ENCODE results near the gene SLC47A1.
"Not testable (repeated sequence)": the region's sequence is repeated elsewhere in the genome, so short reads cannot be mapped to it uniquely, and the experiment has no call there.

SLC47A1 gene, protein sequence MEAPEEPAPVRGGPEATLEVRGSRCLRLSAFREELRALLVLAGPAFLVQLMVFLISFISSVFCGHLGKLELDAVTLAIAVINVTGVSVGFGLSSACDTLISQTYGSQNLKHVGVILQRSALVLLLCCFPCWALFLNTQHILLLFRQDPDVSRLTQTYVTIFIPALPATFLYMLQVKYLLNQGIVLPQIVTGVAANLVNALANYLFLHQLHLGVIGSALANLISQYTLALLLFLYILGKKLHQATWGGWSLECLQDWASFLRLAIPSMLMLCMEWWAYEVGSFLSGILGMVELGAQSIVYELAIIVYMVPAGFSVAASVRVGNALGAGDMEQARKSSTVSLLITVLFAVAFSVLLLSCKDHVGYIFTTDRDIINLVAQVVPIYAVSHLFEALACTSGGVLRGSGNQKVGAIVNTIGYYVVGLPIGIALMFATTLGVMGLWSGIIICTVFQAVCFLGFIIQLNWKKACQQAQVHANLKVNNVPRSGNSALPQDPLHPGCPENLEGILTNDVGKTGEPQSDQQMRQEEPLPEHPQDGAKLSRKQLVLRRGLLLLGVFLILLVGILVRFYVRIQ

DNA sequence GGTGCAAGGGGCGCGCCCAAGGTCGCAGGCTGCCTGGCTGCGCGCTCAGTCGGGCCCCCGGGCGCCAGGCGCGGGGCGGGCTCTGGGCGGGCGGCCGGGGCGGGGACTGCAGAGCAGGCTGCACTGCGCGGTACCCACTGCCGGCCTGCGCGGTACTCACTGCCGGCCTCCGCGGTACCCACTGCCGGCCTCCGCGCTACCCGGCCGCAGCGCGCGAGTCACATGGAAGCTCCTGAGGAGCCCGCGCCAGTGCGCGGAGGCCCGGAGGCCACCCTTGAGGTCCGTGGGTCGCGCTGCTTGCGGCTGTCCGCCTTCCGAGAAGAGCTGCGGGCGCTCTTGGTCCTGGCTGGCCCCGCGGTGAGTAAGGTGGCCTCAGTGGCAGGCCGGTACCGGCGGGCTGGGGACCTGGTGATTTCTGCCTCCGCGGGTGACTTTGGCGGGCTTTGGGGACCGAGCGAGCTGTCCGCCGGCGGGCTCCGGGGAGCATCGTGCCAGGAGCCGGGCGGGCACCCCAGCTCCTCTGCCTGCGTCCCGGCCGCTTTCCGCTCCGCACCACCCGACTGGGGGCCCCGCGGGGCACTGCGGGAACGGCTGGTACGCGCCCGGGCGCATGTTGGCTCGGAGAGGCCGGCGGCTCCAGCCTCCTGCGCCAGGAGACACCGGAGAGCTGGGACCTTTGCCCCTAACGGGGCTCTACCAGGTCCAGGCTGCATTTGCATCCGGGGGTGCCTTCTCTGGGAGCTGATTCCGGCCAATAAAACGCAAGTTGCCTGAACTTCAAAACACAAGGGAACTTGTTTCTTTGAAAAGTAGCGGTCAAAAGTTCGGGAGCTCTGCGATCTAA is at the start of gene SLC47A1:
Gene SLC47A1, plus strand, starts transcription at position 137 of the 844 bp plus-strand sequence. Its CDS starts 86 bp downstream, at position 223.
- DNase-seq (ENCODE audit: low read depth in 3 of 3, low spot score in 1 of 3), result peak in 1 of 3 donors; percentile 4

DNA sequence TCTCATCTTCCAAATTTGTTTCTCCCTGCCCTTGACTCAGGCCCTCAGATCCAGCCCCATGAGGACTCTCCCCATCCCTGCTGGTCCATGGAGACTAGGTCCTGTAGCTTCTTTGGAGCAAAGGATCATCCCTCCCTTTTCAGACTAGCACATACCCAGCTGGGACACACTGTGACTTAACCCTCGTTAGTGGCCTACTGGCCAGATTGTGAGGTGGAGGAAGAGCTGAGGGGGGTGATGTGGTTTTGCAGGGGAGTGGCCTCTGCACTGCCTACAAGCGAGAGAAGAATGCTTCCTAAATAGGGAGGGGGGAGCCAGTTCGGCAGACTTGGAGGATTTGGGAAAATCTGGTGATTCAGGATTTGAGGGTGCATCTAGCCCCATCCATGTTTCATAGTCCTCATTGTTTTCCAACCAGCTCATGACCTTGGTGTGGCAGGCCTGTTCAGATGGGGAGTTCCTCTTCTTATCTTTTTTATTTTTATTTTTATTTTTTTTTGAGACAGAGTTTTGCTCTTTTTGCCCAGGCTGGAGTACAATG is 47.8 kb upstream of the SLC47A1 start:
- no peak for DNase-seq (ENCODE audit: low read depth in 3 of 3, low spot score in 1 of 3)

DNA sequence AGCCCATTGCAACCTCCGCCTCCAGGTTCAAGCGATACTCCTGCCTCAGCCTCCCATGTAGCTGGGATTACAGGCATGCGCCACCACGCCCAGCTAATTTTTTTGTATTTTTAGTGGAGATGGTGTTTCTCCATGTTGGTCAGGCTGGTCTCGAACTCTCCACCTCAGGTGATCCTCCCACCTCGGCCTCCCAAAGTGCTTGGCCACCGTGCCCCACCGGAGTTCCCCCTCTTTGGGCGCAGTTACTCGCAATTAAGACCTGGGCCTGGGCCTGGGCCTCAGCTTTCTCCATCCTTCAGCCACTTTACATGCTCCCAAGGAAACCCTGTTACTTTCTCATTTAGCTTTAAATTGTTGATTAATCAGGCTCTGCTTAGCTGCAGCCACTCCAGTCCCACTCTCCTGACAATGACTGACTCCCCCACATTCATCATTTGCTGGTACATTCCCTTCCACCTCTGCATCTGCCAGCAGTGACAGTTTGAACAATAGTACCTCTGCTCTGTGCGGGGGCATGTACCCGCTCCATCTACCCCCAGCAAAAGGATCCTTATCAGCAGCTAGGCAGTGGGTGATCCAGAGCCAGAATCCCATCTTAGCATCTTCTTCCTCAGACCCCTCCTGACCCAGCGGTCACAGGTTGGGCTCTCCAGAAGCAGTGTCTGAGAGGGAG is 47.2 kb upstream of the SLC47A1 start:
- DNase-seq (ENCODE audit: low read depth in 3 of 3, low spot score in 1 of 3), result no peak

DNA sequence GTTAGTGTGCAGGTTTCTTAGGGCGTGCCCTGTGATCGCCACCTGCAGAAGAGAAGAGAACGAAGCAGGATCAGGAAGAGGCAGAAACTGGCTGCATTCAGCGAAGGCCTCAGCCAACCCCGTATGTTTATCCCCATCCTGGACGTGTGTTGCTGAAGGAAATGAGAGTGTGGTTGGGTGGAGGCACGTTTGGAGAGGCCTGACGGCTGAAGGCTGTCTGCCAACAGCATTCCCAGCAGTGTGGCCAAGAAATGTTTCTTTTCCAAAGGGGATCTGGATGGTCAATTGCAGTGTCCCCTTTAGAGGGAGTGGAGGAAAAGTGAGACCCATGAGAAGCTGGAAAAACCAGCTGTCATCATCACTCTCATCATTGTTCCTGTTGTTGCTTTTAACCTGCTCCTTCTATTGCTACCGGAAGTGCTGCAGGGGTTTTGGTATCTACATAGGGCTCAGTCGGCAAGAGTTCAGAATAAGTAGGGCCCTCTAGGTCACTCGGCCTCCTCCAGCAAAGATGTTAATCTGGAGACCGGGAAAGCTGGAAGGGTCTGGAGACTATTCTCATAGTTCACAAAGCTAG is 46.5 kb upstream of the SLC47A1 start:
- DNase-seq (ENCODE audit: low read depth in 3 of 3, low spot score in 1 of 3), result no peak

DNA sequence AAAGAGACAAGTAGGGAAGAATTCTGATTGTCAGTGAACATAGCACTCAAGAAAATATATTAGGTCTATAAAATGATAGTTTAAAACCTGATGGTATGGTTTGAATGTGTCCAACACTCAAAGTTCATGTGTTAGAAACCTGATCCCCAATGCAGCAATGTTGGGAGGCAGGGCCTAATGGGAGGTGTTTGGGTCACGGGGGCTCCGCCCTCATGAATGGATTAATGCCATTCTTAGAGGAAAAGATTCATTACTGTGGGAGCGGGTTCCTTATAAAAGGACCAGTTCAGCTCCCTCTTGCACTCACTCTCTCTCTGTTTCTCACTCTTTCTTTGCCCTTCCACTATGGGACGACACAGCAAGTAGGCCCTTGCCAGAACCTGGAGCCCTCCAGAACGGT is 41.5 kb upstream of the SLC47A1 start:
- DNase-seq (ENCODE audit: low read depth in 3 of 3, low spot score in 1 of 3), result no peak

DNA sequence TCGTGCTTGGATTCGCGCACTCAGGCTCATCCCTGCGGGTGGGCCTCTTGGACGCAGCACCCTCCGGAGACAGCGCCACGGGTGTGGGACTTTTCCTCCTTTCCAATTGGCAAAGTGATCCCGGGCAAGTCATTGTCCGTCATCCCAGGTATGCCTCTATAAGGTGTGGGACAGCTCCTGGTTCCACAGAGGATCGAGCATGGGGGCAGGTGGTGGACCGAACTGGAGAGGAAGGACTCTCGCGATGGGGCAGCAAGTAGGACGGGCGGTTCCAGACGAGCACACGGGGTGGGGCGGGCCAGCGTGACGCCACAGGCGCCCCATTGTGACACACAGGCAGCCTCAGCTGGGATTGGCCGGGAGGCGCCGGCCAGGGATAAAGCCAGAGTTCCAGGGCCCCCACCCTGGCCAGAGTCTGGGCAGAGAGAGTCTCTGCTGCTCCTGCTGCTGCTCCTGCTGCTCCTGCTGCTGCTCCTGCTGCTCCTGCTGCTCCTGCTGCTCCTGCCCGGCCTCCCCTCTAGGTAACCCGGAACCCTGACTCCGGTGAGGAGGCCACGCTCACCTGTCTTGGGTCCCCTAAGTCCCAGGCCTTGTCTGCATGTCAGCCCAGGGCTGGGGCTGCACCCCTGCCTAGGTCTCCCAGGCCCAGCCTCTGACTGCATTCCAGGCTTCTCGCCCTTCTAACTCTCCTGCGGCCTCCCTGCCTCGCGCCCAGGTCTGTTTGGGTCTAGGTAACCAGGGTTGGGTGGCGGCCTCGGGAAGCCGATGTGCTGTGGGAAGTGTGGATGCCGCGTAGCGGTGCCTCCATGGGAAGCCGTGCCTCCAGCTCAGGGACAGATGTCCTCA is 38.5 kb upstream of the SLC47A1 start:
- DNase-seq (ENCODE audit: low read depth in 3 of 3, low spot score in 1 of 3), result no peak

DNA sequence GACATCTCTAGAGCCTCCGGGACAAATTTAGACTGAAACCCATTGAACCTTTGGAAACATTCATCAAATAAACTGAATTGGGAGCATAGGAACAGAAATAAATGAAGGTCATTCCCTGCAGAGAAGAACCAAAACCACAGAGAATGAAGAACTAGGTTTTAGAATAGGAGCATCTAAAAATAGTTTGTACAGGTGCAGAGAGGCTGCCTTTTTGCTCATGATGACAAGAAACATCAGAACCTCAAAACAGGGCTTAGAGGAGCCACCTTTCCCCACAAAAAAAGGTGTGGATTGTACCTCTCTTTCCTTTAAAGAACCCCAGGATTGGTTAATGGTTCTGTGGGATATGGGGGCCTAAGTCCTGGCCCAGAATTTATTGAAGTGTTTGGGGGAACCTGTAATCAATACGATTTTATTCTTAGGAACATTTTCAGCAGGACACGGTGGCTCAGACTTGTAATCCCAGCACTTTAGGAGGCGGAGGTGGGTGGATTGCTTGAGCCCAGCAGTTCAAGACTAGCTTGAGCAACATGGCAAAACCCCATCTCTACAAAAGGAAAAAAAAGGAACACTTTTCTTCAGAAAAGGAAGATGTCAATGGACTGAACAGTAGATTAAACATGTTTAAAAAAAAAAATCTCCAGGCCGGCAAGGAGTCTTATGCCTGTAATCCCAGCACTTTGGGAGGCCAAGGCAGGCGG is 37.7 kb upstream of the SLC47A1 start:
- DNase-seq (ENCODE audit: low read depth in 3 of 3, low spot score in 1 of 3), result no peak

DNA sequence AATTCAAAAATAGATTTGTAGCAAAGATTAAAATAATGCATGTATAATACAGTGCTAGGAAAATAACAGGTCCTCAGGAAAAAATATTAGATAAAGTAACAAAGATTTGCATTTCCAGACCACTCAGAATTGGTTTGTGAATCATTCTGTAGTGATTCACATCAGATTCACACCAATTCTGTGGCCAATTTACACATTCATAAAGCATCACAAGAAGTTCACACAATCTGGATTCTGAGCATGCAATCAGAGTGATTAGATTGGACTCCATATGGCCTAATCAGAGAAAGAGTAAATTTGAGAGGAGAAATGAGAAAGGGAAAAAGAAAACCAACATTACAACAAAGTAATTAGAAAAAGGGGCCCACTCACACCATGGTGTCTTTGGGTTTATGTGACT is 36.0 kb upstream of the SLC47A1 start:
- no peak for DNase-seq (ENCODE audit: low read depth in 3 of 3, low spot score in 1 of 3)

DNA sequence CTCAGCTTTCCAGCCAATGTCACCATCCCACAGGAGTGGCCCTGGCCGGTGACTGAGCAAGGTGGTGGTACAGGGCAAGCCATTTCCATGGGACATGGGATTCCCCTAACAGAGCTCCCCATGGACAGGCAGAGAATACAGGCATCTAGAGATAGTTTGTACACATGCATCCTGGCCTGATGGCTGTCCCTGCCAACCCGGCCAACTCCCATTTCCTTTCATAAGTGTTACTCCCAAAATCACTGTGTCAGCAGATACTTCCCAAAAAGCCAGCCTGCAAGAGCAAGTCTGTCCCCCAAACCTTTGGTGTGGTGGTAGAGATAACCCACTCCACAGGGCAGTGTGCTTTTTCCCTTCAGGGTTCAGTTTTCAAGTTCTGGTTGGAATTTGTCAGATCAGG is 32.4 kb upstream of the SLC47A1 start:
- DNase-seq (ENCODE audit: low read depth in 3 of 3, low spot score in 1 of 3), result no peak

DNA sequence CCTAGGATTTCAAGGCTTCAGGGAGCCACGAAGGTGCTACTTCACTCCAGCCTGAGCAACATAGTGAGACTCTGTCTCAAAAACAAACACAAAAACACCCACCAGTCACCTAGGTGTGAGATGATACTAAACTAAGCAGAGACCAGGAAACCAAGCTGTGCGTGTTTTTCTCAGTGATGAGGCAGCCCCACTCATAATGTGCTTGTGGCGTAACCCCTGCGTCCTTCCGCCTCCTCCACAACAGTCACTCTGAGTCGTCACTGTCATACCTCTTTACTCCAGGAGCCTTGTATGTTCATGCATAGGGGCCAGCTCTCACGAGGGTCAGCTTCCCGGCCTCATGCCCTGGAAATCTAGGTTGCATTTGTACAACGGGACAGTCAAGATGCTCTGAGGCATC is 31.1 kb upstream of the SLC47A1 start:
- no peak for DNase-seq (ENCODE audit: low read depth in 3 of 3, low spot score in 1 of 3)

DNA sequence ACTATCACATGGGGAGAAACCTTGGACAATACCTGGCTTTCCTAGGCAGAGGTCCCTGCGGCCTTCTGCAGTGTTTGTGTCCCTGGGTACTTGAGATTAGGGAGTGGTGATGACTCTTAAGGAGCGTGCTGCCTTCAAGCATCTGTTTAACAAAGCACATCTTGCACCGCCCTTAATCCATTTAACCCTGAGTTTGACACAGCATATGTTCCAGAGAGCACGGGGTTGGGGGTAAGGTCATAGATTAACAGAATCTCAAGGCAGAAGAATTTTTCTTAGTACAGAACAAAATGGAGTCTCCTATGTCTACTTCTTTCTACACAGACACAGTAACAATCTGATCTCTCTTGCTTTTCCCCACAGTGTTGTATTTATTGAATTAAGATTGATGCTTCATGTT is 28.1 kb upstream of the SLC47A1 start:
- DNase-seq (ENCODE audit: low read depth in 3 of 3, low spot score in 1 of 3), result not testable (repeated sequence)

DNA sequence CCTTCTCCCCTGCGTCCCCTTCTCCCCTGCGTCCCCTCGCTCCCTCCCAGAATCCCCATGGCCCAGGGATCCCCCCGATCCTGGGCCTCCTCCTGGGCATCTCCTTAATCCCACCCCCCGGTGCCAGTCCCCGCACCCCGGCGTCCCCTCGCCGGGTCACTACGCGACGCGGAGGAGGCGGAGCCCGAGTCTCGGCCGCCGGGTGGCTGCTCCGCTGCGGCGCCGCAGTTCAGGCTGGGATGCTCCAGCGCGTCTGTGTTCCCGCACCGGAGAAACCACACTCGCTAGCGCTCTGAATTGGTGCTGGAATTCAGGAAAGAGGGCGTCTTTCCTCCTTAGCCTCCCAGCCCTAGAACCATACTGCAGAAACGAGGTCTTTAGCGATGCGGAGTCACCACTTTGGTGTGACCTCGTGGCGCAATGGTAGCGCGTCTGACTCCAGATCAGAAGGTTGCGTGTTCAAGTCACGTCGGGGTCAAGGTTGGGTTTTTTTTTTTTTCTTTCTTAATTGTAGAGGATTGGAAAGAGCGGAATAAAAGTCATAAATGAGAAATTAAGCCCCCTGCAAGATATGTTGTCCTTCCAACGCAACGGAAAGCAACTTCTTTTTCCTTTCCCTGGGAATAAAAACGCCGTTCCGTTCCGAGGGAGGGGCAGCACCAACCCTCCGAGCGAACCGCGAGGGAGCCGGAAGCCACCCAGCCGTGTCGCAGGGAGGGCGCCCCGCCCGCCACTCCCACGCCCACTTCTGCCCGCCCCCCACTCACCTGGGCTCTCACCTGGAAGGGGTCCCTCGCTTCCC is 25.7 kb upstream of the SLC47A1 start:
- peak; percentile 50 to 89 (median 76) for DNase-seq (ENCODE audit: low read depth in 3 of 3, low spot score in 1 of 3)

DNA sequence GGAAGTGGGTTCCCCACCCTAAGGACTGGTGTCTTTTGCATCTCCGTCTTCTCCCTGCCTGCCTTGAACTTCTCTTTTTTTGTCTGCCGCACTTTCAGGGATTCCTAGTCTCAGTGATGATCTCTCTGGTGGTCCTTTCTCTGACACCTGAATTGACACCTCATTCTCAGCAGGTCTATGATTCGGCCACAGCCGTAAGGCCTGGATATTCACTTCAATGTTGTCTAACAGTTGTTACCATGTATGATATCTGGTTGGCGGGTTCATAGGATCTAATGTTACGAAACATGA is 25.1 kb upstream of the SLC47A1 start:
- no peak for DNase-seq (ENCODE audit: low read depth in 3 of 3, low spot score in 1 of 3)

DNA sequence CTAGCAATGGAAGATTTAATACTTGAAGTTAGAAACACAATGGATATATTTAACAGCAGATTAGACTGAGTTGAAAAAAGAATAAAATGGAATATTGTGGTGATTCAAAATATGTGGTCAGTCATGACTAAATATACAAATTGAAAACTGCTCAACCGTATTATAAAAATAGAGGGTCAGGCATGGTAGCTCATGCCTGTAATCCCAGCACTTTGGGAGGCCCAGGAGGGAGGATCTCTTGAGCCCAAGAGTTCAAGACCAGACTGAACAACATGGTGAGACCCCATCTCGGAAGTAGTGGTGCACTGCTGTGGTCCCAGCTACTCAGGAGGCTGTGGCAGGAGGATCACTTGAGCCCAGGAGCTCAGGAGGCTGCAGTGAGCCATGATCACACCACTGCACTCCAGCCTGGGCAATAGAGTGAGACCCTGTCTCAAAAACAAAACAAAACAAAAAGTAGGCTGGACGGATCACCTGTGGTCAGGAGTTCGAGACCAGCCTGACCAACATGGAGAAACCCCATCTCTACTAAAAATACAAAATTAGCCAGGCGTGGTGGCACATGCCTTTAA is 24.3 kb upstream of the SLC47A1 start:
- not testable (repeated sequence) for DNase-seq (ENCODE audit: low read depth in 3 of 3, low spot score in 1 of 3)

DNA sequence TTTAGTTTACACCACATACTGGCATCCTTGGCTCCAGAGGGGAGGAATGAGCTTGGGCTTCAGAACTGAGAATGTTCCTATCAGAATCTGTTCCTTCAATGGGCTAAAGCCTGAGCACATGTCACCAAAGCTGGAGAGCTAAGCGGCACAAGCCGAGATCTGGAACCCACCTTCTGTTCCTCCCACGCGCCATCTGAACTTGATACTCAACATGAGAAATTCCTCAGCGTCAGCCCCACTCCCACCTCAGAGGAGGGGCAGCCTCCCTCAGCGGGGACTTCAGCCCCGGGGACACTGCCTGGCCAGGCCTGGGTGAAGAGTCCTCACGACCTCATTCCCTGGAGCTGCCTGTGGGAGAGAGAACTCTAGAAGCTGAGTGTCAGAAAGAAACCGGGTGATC is 22.8 kb upstream of the SLC47A1 start:
- no peak for DNase-seq (ENCODE audit: low read depth in 3 of 3, low spot score in 1 of 3)

DNA sequence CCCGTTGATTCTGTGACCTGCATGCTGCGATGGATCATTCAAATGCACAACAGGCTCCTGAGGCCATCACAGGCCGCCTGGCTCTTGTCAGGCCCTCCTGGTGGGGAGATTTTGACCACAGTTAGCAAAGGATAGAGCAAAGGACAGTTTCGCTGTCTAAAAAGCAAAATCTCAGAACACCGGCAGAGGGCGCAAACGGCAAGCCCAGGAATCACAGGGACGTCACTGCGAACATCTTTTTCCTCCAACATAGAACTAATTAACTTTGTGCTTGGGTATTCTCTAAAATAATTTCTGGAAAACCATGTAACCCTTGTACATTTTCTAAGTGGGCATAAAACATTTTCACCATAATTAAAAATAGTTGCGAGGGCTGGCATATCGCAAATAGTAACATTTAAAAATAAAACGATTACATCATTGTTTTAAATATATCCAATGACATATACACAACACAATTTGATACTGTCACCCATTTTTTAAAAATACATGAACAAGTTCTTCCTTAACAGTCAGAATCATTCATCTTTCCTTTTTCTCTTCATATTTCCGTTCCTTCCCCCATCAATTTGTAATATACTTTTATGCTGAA is 19.7 kb upstream of the SLC47A1 start:
- peak; percentile 26 to 51 (median 32) for DNase-seq (ENCODE audit: low read depth in 3 of 3, low spot score in 1 of 3)

DNA sequence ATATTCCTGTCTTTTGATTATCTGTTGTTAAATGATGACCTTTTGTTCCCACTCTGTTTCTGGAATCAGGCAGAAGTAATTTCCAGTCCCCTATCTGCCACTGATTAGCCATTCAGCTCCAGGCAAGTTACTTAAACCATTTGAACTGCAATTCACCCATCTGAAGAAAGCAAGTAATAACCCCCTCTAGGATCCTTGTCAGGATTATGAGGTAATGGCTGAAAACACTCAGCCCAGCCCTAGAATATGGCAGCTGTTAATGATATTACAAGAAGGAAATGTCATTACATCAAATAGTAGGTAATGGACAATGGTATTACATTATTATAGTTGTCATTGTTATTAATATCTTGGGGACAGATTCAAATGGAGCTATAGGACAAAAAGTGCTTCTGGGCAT is 16.0 kb upstream of the SLC47A1 start:
- no peak for DNase-seq (ENCODE audit: low read depth in 3 of 3, low spot score in 1 of 3)
